HL-60/S4 treated with phorbol 12-myristate 13-acetate at 8.2 ng/mL for 4 days and 3 days (cell line): ENCODE results near the gene POLDIP2.
"Not testable (repeated sequence)": the region's sequence is repeated elsewhere in the genome, so short reads cannot be mapped to it uniquely, and the experiment has no call there.

ENCODE experiments used
- in situ Hi-C: fragments of 300-500 bp; cut with MboI; formaldehyde crosslinking; loops from 2 replicates; pipeline ENCODE4 v1.15.0; 2022; ENCODE audit warnings: low sequenced_read_pairs

POLDIP2 gene

DNA sequence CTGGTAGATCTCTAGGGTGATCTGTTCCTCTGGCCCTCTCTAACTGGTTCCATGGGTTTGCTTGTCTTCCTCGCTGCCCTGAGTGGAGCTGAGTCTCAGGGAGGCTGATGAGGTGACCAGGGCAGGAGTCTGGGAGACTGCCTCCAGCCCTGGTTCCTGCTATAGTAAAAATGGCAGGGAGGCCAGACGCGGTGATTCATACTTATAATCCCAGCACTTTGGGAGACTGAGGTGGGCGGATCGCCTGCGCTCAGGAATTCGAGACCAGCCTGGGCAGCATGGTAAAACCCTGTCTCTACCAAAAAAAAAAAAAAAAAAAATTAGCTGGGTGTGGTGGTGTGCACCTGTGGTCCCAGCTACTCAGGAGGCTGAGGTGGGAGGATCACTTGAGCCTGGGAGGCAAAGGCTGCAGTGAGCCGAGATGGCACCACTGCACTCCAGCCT lies 18.5 kb downstream of the POLDIP2 start:
- in situ Hi-C loops, result not testable (repeated sequence)

DNA sequence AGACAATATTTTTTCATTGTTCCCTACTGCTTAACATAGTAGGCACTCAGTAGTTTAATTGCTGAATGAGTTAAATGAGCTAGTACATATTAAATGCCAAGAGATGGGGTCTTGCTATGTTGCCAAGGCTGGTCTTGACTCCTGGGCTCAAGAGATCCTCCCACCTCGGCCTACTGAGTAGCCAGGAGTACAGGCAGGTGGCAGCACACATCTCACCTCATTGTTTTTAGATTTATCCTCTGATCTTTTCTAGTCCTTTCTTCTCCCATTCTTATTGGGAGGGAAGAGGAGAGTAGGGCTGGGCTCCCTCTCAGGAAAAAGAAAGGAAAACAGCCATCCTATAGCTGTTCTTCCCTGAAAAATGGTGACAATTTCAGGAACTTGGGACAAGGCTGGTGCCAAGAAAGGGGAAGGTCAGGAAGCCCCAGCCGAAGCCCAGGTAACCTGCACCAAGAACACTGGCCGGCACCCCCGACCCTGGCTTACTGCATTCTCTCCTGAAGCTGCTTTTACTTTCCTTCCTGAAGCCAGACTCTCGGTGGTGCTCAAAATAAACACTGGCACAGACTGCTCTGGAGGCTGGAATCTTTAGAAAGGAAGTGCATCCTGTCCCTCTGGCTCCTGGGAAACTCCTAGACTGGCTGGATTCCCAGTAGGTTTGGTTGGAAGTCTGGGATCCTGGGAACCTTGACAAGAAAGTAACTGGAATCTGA lies 19.1 kb downstream of the POLDIP2 start:
- in situ Hi-C loops, result no loop called here

DNA sequence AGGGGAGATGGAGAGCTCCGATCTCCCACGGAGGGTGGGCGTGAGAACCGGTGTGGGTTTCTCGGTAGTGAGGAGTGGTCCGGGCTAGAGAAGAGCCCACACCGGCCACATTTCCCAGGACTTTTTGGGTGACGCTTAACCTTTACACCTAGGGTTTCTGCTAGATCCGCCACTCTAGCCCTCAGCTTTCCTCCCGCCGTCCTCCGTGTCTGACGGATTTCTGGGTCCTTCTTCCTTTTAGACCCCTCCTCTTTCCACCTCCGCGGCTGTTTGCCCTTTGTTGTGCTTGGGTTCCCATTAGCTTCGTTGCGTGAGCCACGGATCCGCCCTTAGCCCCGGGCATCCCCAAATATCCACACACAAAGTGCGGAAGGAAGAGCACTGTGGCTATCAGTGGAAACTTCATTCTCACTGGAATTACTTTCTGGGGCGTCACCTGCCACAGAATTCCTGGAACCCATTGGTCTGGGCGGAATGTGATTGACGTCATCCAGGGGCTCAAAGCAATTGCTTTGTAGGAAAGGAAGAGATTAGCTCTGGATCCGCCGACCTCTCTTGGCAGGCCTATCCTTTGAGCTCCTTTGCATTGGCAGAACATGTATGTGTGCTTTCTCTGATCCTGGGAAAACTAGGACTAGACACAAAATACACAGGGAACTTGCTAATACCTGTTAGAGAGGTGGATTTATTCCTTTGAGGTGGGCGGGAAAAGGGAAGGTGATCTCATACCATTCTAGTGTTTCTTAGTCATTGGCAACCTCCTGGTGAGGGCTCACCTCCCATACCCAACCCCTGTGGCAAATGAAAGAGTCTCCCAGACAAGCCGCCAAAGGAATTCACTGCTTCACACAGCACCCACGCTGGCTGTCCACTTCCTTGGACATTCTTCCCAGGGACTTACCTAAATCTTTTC lies 21.1 kb downstream of the POLDIP2 start:
- in situ Hi-C loops, result no loop called here

DNA sequence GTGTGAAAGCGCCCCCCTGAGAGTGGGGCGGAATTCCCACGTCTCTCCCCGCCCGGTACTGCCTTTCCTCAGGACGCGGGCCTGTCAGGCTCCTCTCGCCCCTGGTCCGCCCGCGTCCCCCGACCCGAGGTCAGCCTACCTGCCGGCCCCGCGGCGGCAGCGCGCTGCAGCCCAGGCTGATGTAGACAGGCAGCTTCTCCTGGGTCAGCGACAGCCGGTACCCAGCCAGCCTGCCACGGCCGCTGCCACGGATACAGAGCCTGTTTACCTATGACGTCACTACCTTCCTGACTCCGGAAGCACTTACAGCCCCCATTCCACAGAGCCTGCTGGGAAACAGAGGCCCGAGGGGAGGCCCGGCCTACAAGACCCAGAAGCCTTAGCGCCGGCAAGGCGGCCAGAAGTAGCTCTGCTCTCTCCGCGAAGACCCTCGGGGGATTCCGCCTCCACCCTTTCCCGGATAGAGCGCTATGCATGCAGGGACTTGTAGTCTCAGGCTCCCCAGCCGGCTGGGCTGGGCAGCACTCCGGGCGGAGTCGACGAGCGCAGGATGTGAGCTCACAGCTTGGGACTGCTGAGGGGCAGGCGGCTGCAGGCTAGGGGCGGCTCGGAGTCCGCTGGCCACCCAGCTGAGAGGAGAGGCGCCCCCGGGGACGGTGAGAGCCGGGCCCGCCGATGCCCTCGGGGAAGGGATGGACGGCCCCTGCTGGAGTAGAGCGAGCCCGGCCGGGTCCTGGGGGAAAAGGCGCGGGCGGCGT lies 21.9 kb downstream of the POLDIP2 start, which contains the start of the genes IFT20 and TNFAIP1:
TSS of gene IFT20 (minus strand) at position 272 of the 758 bp plus-strand sequence. CDS start 3,487 bp downstream, outside the sequence.
TSS of gene TNFAIP1 (plus strand) at position 561 of the 758 bp plus-strand sequence. CDS start 3,761 bp downstream, outside the sequence.
- in situ Hi-C loops, result no loop called here

DNA sequence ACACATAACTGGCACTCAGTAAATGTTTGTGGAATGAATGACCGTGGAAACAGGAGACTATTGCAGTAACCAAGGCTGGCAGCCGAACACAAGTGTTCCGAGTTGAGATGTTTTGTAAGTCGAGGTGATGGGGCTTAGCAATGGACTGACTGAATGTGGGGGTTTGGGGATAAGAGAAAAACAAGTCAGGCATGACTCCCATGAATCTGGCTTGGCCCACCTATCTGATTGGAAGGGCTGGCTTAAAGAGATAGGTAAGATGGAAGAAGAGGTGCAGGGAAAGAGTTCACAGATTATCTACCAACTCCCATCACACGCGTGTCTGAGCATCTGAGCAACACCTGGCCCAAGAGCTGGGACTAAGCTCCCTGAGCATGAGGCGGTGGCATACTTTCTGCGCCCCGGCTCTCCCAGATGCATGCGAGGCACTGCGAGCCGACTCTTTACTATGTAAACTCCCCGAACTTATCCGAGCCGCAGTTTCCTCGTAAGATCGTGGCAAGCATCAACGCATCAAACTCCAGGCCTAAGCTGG lies 22.6 kb downstream of the POLDIP2 start:
- in situ Hi-C loops, result no loop called here

DNA sequence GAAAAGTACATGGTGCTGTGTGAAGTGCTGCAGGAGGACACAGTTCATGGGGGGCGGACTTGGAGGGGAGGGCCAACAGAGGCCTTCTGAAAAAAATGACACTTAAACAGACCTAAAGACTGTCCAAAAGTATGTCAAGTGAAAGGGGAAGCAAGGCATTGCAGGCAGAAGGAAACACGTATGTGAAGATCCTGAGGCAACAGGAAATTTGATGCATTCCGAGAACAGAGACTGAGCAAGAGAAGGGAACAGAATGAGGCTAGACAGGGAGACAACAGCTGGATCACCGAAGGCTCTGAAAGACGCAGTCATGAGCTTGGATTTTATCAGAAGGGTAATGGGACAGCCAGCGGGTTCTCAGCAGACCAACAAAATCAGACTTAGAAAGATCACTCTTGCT lies 23.2 kb downstream of the POLDIP2 start:
- in situ Hi-C loops, result no loop called here

DNA sequence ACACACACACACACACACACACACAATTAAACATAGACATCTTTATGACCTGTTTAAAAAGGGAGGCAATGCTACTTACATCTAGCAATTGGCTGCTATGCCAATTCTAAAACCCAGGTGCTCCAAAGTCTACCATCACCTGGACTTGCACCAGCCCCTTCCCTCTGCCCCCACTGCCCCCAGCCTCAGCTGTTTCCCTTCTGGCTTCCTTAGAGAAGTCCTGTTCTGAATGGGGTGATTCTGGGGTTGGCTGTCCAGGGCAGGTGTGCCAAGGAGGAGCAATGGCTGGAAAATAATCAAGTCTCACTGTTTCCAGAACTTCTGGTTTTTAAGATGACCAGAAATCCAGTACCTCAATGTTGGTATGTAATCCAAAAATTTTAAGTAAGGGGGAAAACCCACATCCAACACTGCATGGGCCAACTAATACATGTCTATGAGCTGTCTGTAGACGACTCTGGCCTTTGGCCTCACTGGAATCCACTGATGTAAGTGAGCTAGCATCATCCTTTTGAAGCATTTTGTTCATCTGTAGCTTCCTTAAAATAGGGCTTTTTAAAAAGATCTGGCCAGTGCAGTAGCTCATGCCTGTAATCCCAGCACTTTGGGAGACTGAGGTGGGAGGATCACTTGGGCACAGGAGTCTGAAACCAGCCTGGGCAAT lies 24.1 kb downstream of the POLDIP2 start:
- in situ Hi-C loops, result no loop called here

DNA sequence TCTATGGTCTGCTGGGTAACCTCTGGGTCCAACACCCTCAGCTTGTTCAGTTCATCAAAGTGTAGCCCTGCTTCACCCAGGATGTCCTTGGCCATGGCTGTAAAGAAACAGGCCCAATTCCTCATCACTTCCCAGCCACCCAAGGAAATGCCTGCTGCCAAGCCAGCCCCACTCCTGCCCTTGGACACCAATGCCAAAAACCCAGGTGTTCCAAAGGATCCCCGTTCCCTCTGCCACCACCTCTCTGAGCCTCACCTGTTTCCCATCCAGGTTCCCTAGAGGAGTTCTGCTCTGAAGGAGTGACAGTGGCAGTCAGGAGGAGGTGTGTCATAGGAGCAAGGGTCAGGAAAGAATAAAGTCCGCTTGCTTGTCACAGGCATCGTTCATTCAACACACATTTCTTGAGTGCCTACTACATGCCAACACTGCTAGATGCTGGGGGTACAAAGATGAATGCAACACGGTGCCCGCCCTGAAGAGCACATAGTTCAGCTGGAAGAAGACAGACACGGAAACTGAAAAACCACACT lies 25.4 kb downstream of the POLDIP2 start:
- in situ Hi-C loops, result no loop called here

DNA sequence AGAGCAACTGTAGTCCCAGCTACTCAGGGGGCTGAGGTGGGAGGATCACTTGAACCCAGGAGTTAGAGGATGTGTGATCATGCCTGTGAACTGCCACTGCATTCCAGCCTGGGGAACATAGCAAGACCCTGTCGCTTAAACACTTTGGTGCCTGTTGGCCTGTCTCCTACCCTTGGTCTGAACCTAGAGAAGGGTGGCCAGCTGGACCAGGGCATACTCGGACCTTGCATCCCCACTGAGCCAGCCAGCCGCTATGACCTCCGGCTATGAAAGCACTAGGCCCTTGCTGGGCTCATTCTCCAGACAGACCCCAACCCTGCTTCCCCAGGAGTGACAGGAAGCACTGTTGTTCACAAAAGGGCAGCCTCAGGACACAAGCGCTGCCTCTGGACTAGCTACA lies 26.7 kb downstream of the POLDIP2 start:
- in situ Hi-C loops, result no loop called here

DNA sequence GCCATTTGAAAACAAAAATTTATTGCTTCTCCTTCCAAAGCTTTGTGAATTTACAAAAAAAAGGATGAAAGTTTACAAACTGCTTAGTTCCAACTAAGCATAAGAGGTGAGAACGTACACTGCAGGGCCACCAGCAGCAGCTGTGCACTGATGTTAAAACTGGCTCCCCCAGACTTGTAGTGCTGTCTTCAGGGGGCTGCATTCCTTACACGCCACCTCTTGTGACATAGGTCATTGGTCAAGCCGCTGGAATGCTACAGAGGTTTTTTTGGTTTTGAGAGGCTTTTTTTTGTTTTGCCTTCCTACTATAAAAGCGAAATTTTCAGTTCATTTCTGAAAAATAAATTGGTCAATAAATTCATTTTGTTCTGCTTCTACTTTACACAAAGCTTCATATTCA lies 29.0 kb downstream of the POLDIP2 start:
- in situ Hi-C loops, result no loop called here

DNA sequence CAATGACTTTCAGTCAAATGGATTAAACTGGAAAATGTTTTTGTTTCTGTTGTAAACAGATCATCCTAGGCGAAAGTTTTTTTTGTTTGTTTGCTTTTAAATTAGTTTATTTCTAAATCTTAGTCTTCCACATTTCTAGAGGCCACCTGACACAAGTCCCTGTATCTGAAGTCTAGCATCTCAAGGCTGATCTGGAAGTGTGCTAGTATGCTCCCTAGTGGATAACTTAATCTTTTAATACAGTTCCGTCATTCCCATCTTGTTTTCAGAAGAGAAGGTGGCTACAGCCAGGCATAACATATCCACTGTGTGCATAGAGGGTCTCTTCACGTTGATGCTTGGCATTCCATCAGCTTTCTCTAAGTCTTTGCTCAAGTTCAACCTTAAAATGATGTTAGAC lies 29.6 kb downstream of the POLDIP2 start:
- in situ Hi-C loops, result no loop called here

DNA sequence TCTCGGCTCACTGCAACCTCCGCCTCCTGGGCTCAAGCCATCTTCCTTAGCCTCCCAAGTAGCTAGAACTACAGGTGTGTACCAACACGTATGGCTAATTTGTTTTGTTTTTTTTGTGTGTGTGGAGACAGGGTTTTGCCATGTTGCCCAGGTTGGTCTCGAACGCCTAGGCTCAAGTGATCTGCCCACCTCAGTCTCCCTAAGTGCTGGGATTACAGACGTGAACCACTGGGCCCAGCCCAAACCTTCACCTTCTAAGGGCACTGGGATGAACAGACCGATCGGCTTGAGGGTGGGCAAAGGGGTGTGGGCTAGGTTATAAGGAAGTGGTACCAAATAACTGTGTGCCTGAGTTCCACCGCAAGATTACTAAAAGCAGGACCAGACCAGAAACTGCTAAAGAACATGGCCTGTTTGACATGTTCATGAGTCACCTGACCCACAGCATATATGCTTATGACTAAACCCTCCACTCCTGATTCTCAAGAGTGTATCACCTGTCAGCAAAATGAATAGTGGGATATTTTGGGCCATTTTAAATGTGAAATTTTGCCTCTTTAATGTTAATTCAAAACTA lies 30.2 kb downstream of the POLDIP2 start:
- in situ Hi-C loops, result no loop called here

DNA sequence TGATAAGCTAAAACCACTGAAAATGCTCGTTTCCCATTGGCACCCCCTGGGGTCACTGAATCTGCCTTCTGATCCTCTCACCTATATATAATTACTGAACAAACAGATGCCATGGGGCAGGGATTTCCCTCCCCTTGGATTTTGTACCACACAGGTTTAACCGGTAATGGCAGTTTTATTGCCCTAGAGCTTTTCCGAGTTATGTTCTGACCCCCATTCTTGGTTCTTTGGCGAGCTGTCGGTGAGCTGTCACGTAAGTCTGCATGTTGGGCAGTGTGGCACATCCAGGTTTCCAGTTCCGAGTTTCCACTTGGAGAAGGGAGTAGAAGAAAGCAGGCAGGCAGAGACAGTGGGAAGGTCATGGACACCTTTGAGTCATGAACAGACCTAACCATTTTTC lies 31.2 kb downstream of the POLDIP2 start:
- in situ Hi-C loops, result no loop called here

DNA sequence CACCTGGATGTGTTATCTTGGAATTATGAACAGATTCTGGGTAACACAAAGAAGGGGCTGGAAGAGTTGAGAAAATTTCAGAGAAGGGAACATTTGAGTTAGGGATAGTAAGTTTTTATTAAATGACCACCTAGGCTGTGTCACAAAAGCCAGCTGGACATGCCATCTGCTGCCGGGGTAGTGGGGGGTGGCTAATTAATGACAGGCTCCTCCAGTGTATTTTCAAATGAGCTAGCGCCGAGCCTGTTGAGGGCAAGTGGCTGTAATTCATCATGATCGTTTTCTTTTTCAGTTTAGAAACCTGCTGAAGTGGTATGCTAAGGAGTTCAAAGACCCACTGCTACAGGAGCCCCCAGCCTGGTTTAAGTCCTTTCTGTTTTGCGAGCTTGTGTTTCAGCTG lies 32.1 kb downstream of the POLDIP2 start:
- in situ Hi-C loops, result no loop called here

DNA sequence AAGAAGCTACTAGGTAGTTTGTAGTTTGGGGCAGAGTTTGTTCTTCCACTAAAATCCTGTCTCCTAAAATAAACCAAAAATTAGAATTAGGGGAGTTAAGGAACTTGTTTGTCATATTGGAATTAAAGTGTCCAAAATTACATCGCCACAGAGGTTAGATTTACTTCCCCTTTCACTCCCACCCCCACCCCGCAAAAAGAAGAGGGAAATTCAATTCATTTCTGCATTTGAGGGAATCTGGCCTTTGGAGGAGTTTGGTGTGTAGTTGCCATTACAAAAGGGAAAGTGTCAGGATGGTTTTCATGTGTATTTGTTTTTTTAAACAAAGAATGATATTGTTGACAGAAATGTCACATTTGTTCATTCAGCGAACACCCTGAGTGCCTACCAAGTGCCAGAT lies 32.5 kb downstream of the POLDIP2 start:
- in situ Hi-C loops, result no loop called here

DNA sequence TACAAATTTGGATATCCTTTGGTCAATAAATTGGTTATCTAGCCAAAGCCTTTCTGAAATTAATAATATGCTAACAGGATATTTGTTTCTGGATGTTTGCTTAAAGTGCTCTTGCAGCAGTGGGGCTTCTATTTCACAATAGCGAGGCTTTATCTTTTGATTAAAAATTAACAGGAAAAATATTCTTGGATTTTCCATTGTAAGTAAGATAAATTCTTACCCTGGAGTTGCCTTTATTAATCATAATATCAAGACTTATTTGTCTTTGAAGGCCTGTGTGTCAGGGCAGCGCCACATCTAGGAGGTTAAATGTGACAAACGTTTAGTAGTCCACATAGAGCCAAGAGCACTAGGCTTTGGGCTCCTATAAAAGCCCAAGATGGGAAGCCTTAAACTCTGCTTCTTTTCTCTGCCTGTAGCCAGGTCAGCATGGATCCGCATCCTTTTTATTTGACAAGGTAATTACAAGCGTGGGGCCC lies 33.0 kb downstream of the POLDIP2 start:
- in situ Hi-C loops, result no loop called here

DNA sequence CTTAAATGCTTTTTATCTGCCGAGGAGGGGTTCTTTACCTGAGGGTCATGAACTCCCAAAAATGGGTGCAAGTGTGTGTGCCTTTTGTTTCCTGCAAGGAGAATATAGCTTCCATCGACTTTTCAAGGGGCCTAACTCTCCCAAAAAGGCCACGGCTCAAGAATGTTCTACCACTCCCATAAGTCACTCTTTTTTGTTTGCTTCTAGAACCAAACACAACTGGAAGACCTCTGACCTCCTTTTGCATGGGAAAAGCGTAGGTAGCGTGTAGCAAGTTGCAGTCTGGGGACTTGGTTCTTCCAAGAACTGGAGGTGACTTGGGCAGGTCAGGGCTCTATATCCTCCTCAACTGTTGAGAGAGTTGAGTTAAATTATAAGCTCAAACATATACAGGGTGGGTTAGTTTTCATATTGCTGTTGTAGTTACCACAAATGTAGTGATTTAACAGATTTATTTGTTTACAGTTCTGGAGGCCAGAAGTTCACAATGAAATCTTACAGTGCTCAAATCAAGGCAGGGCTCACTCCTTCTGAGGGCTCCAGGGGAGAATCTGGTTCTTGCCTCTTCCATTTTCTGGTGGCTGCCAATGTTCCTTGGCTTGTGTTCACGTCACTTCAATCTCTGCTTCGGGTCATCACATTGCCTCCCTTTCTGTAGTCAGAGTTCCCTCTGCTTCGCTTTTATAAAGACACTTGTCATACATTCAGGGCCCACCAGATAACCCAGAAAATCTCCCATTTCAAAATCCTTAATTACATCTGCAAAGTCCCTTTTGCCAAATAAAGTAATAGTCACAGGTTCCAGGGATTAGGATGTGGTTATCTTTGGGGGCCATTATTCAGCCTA lies 36.9 kb downstream of the POLDIP2 start:
- in situ Hi-C loops, result no loop called here

DNA sequence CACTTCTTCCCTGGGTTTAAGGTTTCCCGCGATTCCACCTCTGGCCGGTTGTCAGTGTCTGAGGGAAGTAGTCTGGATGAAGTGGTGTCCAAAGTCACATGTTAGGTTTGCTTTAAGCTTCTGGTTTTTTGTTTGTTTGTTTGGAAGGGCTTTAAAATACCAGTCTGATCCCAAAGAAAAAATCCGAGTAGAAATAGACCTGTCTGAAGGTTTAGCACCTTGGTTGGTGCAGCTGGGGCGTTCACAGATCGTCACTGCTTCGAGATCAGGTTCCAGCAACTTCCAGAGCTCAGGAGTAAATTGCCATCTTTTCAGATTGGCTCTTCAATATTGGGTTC lies 37.8 kb downstream of the POLDIP2 start:
- in situ Hi-C loops, result no loop called here
